Measurements from ENCODE around the gene ZNF14. TPM values are rescaled to one million over a fixed set of nuclear protein-coding genes. Genes with fewer than 3 reads are reported as not detected.

Gene ZNF14
- total RNA-seq, 3 donors from 2014 or later: 2.6 to 7.6 (median 2.8) TPM

DNA sequence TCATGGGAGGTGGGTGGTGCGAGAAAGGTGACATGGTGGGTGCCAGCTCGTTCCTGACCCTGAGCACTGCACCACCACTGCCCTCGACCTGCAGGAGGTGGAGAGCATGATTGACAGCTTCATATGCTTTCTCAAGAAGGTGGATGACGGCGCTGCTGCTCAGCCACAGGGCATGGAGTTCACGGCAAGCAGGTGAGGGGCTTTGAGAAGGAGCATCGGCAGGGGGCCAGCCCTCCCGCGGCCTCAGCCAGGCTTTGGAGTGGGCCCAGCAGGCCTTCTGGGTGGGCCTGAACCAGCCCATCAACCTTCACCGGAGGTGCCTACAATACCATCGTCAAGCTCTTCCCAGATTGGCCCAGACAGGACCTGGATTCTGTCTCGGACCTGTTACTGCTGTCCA lies 18.9 kb upstream of the ZNF14 start:
- DNase-seq (no peak), ATAC-seq (no peak)
- intact Hi-C loops (cut with DNase I, micrococcal nuclease): no loop called here
- Histone ChIP-seq H3K4me3 (no peak overlapping the region), H3K9me3 (peaks cover 5% of the 10 kb centered on the region), H3K36me3 (ENCODE audit: low read depth) (no peaks in the 10 kb centered on the region), H3K4me1 (ENCODE audit: low read depth) (no peaks in the 10 kb centered on the region)
- TF ChIP-seq, protein P1, sequence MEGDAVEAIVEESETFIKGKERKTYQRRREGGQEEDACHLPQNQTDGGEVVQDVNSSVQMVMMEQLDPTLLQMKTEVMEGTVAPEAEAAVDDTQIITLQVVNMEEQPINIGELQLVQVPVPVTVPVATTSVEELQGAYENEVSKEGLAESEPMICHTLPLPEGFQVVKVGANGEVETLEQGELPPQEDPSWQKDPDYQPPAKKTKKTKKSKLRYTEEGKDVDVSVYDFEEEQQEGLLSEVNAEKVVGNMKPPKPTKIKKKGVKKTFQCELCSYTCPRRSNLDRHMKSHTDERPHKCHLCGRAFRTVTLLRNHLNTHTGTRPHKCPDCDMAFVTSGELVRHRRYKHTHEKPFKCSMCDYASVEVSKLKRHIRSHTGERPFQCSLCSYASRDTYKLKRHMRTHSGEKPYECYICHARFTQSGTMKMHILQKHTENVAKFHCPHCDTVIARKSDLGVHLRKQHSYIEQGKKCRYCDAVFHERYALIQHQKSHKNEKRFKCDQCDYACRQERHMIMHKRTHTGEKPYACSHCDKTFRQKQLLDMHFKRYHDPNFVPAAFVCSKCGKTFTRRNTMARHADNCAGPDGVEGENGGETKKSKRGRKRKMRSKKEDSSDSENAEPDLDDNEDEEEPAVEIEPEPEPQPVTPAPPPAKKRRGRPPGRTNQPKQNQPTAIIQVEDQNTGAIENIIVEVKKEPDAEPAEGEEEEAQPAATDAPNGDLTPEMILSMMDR (IDR thresholded peaks at IDR 0.05): no peak

DNA sequence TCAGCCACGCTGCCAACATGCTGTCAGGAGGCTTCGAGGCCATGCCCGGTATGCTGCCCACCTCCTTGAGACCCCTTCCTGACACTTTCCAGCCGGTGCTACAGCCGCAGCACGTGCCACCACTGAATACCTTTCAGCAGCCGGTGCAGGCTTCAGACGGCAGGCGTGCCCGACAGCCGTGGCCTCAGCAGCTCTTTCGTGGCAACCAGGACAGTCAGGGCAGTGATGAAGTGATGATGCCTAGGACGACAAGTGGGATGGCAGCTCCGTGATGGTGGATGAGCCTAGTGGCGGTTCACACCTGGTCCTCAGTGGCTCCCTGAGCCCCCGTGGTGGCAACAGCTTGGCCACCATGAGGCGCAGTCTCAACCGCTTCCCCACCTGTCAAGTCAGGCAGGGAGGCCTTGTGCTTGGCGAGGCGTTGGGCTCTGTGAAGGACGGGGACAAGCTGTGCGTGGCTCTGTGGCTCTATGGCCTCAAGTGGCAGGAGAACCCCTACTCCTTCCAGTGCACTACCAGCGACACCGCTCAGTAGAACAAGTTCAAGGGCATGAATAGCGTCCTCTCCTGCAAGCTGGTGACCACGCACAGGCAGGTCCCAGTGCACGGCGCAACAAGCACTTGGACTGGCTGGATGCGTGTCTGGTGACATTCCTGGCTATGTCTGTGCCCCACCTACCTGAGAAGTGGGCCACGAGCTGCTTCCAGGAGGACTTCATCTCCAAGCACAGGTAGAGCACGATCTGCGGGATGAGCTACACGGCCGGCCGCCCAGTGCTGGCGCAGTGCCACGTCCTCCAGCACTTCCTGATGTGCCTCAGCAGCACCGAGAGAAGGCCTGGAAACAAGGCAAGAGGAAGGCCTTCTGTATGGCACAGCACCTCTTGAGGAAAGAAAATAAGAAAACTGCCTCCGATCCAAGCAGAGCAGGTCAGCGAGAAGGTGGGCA lies 18.2 kb upstream of the ZNF14 start:
- Histone ChIP-seq H3K4me1 (ENCODE audit: low read depth) (no peaks in the 10 kb centered on the region), H3K4me3 (no peak overlapping the region), H3K9me3 (peaks cover 5% of the 10 kb centered on the region), H3K36me3 (ENCODE audit: low read depth) (no peaks in the 10 kb centered on the region)
- TF ChIP-seq, protein P1 (IDR thresholded peaks at IDR 0.05): no peak
- intact Hi-C loops (cut with DNase I, micrococcal nuclease): no loop called here
- DNase-seq: no peak
- no peak for ATAC-seq

DNA sequence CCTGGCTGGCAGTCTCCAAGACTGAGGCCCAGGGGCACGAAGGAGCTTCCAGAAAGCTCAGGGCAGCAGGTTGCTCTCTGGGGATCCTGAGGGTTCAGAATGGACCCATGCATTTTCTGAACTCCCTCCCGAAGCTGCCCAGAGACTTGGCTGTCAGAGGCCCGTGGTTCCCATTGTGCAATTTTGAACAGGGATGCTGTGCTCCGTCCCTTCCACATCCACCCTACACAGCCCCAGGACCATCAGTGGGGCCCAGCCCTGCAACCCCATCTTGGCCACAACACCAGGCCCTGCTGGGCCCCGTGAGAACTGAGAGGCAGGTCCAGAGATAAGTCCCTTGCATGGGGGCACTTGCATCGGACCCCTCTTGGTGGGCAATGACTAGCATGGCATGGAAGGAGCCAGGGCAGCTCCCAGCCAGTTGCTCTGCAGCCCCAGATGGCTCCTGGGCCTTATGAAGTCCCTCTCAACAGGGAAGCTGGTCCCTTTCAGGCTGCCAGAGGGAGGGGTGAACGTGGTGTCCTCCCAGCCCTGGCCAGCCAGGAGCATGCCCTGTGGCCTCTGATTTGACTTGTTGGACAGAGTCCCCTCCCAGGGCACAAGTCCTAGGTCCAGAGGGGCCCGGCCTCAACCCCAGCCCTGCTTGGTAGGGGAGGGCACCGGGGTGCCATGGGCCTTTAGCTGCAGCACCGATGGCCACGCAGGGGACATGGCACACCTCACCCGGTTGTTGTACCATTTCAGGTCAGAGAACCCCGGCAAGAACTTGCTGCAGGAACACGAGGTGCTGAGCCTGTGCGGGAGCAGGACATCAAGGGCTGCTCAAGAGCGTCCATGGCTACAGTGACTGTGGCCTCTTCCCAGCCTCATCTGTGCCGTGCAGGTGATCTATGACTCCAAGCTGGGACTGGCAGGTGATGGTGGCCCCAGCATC lies 17.3 kb upstream of the ZNF14 start:
- no peak for DNase-seq
- Histone ChIP-seq H3K9me3 (peaks cover under 1% of the 10 kb centered on the region), H3K36me3 (ENCODE audit: low read depth) (no peaks in the 10 kb centered on the region), H3K4me3 (no peak overlapping the region), H3K4me1 (ENCODE audit: low read depth) (no peaks in the 10 kb centered on the region)
- ATAC-seq: no peak
- intact Hi-C loops (cut with DNase I, micrococcal nuclease): no loop called here
- TF ChIP-seq, protein P1 (IDR thresholded peaks at IDR 0.05): no peak

DNA sequence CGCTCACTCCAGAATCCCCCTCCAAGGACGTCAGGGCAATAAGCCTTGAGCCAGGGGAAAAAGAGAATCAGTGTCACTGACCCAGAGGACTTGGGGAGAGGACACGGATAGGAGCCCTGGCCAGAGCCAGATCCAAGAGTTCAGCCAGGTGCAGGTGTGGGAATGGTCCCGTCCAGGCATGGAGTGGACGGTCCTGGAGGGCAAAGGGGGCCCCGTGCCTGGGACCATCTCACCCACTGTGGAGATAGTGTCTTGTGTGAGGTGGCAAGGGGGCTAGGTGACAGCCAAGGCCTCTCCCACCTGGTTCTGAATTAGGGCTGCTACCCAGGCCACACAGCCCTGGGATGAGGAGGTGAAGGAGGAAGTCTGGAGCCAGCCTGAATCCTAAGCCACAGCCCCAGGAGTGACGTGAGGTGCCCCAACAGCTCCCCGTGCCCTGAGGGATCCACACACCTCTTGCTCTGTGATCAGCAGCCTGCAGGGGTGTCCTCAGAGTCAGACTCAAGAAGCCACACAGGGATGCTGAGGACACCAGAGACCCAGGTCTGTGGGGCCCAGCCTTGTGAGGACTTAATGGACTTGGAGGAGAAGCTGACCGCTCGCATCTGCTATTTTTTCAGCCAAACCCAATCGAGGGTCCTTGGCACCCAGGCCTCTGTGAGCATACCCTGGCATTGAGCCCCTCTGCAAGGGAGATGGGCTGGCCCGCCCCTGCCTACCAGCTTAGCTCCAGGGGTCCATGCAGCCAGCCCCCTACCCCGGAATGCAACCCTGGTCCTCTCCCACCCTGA lies 16.4 kb upstream of the ZNF14 start:
- Histone ChIP-seq H3K9me3 (no peaks in the 10 kb centered on the region), H3K4me1 (ENCODE audit: low read depth) (no peaks in the 10 kb centered on the region), H3K36me3 (ENCODE audit: low read depth) (no peaks in the 10 kb centered on the region), H3K4me3 (no peak overlapping the region)
- TF ChIP-seq, protein P1 (IDR thresholded peaks at IDR 0.05): no peak
- intact Hi-C loops (cut with DNase I, micrococcal nuclease): no loop called here
- ATAC-seq (no peak), DNase-seq (no peak)
